Brain microvascular endothelial cell (primary cell): Measurements from ENCODE around the gene TMEM204.

Source experiments
- DNase-seq: peaks from one replicate; pipeline ENCODE4 v3.0.0-alpha.2; 2020
- H3K27ac ChIP-seq: fragments of 250-450 bp; sonication (Bioruptor Pico); 2 replicates; pipeline ENCODE4 v1.5.1; 2020; ENCODE audit warnings: mild to moderate bottlenecking, moderate library complexity
- H3K27me3 ChIP-seq: fragments of 250-450 bp; sonication (Bioruptor Pico); replicated peaks from 2 replicates; pipeline ENCODE4 v1.5.1; 2020; ENCODE audit warnings: mild to moderate bottlenecking
- H3K36me3 ChIP-seq: fragments of 250-450 bp; sonication (Bioruptor Pico); replicated peaks from 2 replicates; pipeline ENCODE4 v1.5.1; 2020; ENCODE audit warnings: mild to moderate bottlenecking
- H3K4me3 ChIP-seq: 2 replicates; pipeline ENCODE4 v1.5.1; 2011; ENCODE audit warnings: low read depth, mild to moderate bottlenecking, control low read depth, low read length, moderate library complexity
- CTCF ChIP-seq: IDR thresholded peaks from 2 replicates; pipeline ENCODE4 v1.5.1; 2011; ENCODE audit warnings: low read depth, mild to moderate bottlenecking, moderate library complexity, low read length, control low read depth, inconsistent platforms; ENCODE audit errors: missing control alignments
- in situ Hi-C: cut with HindIII; loops from 2 replicates; pipeline ENCODE4 v1.10.0; 2017; ENCODE audit warnings: low sequenced_read_pairs, low pct_ligation_motif_present

Gene TMEM204

GRCh38 chr16:1548727-1549126, 15.3 kb downstream of the TMEM204 start:
- in situ Hi-C loops: no loop called here
- peaks cover 8% of the 10 kb centered on the region for H3K36me3 ChIP-seq
- H3K27me3 ChIP-seq: no peaks in the 10 kb centered on the region
- no peak overlapping the region for H3K27ac ChIP-seq
- H3K4me3 ChIP-seq: no peak overlapping the region
- TF ChIP-seq CTCF: no peak
- no peak for DNase-seq

GRCh38 chr16:1550069-1550468, 16.6 kb downstream of the TMEM204 start:
- no peak for TF ChIP-seq CTCF
- peaks cover 12% of the 10 kb centered on the region for H3K36me3 ChIP-seq
- in situ Hi-C loops: no loop called here

GRCh38 chr16:1550696-1551095, 17.2 kb downstream of the TMEM204 start:
- in situ Hi-C loops: no loop called here

More at GRCh38 chr16:1550069-1550468, 16.6 kb downstream of the TMEM204 start:
- DNase-seq: no peak
- Histone ChIP-seq H3K27ac (no peak overlapping the region), H3K4me3 (no peak overlapping the region), H3K27me3 (no peaks in the 10 kb centered on the region)

DNA sequence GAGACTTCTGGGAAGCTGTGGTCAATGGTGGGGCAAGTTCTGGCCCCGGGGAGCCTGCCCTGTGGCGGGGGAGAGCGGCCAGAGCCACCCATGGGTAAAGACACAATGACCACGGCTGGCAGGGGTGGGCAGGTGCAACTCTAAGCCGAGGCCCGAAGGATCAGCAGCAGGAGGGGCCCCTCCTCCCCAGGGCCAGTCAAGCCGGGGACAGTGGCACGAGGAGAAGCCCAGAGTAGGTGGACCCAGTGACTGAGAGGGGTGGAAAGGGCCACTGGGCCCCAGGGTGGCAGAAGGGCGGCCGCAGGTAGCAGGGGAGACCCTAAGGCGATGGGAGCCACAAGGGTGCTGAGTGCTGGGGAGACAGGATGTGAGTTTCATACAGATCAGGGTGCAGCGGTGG, 17.7 kb downstream of the TMEM204 start:
- Histone ChIP-seq H3K27me3 (no peaks in the 10 kb centered on the region), H3K36me3 (peaks cover 19% of the 10 kb centered on the region), H3K27ac (no peak overlapping the region), H3K4me3 (no peak overlapping the region)
- TF ChIP-seq CTCF: no peak
- in situ Hi-C loops: no loop called here
- no peak for DNase-seq

More at GRCh38 chr16:1550696-1551095, 17.2 kb downstream of the TMEM204 start:
- Histone ChIP-seq H3K27me3 (no peaks in the 10 kb centered on the region), H3K36me3 (peaks cover 18% of the 10 kb centered on the region), H3K4me3 (no peak overlapping the region), H3K27ac (no peak overlapping the region)
- no peak for DNase-seq
- TF ChIP-seq CTCF: no peak

GRCh38 chr16:1552129-1552528, 18.7 kb downstream of the TMEM204 start:
- Histone ChIP-seq H3K4me3 (no peak overlapping the region), H3K27ac (no peak overlapping the region), H3K36me3 (peaks cover 19% of the 10 kb centered on the region), H3K27me3 (no peaks in the 10 kb centered on the region)
- in situ Hi-C loops: no loop called here
- DNase-seq: no peak
- TF ChIP-seq CTCF: no peak
